Ovary (tissue), 3 donors: ENCODE measurements around the gene MB.

Source experiments
- CTCF ChIP-seq, 3 donors: fragments of 450-650 bp in 2 of 3; fragments of 200-600 bp in 1 of 3; IDR thresholded peaks; one replicate each; pipeline versions ENCODE4 v1.5.1 to v1.8.0; 2016 to 2022; ENCODE audit warnings: antibody characterized with exemption in 3 of 3, mild to moderate bottlenecking in 1 of 3
- EP300 ChIP-seq: sonication (generic); formaldehyde crosslinking; IDR thresholded peaks from one replicate; pipeline ENCODE4 v1.6.1; 2017; ENCODE audit warnings: antibody characterized with exemption
- donor health status: DM: no; HTN: no; CAD: no.

GRCh38 chr22:35600476-35600875 is 16.7 kb downstream of the MB start:
- TF ChIP-seq CTCF (IDR thresholded peaks at IDR 0.05) (no peak), EP300 (no peak)
